Kidney (tissue), 14 donors: Measurements from ENCODE around the gene TTC33. TPM values are rescaled to one million over a fixed set of nuclear protein-coding genes. Genes with fewer than 3 reads are reported as not detected.

Experiments used
- DNase-seq, 5 donors: peaks; one replicate each; pipeline ENCODE4 v3.0.0-alpha.2; 2013 to 2020
- FAIRE-seq: peaks from 2 replicates; lab custom pipeline; 2012; peaks lifted over from hg19 to GRCh38; lab: Jason Lieb, UNC
- H3K27ac ChIP-seq, 2 donors: one replicate each; pipeline ENCODE4 v1.7.0; 2013; ENCODE audit warnings: low read depth in 2 of 2, low read length in 2 of 2, inconsistent platforms in 1 of 2
- H3K27me3 ChIP-seq: one replicate; pipeline ENCODE4 v1.7.1; 2013; ENCODE audit warnings: low read length, inconsistent platforms; ENCODE audit not compliant: control insufficient read depth, insufficient read depth
- H3K36me3 ChIP-seq, 3 donors: one replicate each; pipeline versions ENCODE4 v1.7.0 to v1.7.1; 2013; ENCODE audit warnings: low read length in 3 of 3, control low read depth in 1 of 3, inconsistent platforms in 1 of 3; ENCODE audit not compliant: insufficient read depth in 3 of 3, control insufficient read depth in 2 of 3
- H3K4me1 ChIP-seq, 3 donors: one replicate each; pipeline versions ENCODE4 v1.7.0 to v1.7.1; 2013; ENCODE audit warnings: low read length in 3 of 3, inconsistent platforms in 1 of 3, low read depth in 1 of 3; ENCODE audit not compliant: control insufficient read depth in 2 of 3, insufficient read depth in 2 of 3
- H3K4me3 ChIP-seq, 3 donors: one replicate each; pipeline versions ENCODE4 v1.7.0 to v1.8.1; 2013; ENCODE audit warnings: low read length in 3 of 3, control low read depth in 1 of 3, inconsistent platforms in 1 of 3
- H3K9ac ChIP-seq, 3 donors: one replicate each; pipeline versions ENCODE4 v1.7.0 to v1.7.1; 2013; ENCODE audit warnings: low read length in 3 of 3, control low read depth in 1 of 3, inconsistent platforms in 1 of 3
- H3K9me3 ChIP-seq, 3 donors: one replicate each; pipeline versions ENCODE4 v1.7.0 to v1.7.1; 2013; ENCODE audit warnings: low read length in 3 of 3, control low read depth in 1 of 3, inconsistent platforms in 1 of 3; ENCODE audit not compliant: control insufficient read depth in 2 of 3, insufficient read depth in 1 of 3
- CTCF ChIP-seq: IDR thresholded peaks from 3 replicates; pipeline ENCODE4 v1.5.1; 2012; ENCODE audit warnings: mild to moderate bottlenecking, moderate library complexity, borderline replicate concordance; ENCODE audit not compliant: insufficient read depth; ENCODE audit errors: extremely low read depth
- intact Hi-C: fragments of 100-400 bp; cut with DNase I; formaldehyde crosslinking; loops from one replicate; pipeline ENCODE4 v1.11.1; 2022
- polyA plus RNA-seq: library from polyadenylated mRNA; stranded (reverse); fragments of 350-450 nt; fragmentation: Illumina TruSeq; extraction: RNeasy Lipid Tissue Mini Kit (QIAGEN cat#74804); gene quantifications from one replicate; pipeline ENCODE4 v1.2.3, GENCODE V29; 2014; ENCODE audit warnings: low read depth, low replicate concordance; ENCODE audit not compliant: insufficient read depth
- total RNA-seq: library from RNA; stranded (reverse); fragmentation: NEBNext Ultra II Directional; extraction: Animal tissue kit (Norgen Biotek cat#: 25700); gene quantifications from one replicate; pipeline ENCODE4 v1.2.1, GENCODE V29; 2021
- donor health status: control.
- donor health status: control.
- donor health status: control.
- donor health status: control.
- donor health status: control.
- donor health status: DM: yes; HTN: yes; CAD: no.
- donor health status: Normal renal cell carcinoma (clear cell type).

Gene TTC33
- total and polyA plus RNA-seq, 2 donors from 2014 or later = 7.1 to 20.1 TPM

- DNase-seq (no peak), FAIRE-seq (no peak)
- Histone ChIP-seq H3K27ac (no peak overlapping the region), H3K4me1 (no peaks in the 10 kb centered on the region), H3K9me3 (no peaks in the 10 kb centered on the region), H3K36me3 (no peaks in the 10 kb centered on the region), H3K27me3 (no peaks in the 10 kb centered on the region), H3K4me3 (no peak overlapping the region), H3K9ac (no peak overlapping the region)
- intact Hi-C loops = no loop called here
- TF ChIP-seq CTCF = no peak
Observed at GRCh38 chr5:40490464-40491111, 265.2 kb downstream of the TTC33 start.

DNA sequence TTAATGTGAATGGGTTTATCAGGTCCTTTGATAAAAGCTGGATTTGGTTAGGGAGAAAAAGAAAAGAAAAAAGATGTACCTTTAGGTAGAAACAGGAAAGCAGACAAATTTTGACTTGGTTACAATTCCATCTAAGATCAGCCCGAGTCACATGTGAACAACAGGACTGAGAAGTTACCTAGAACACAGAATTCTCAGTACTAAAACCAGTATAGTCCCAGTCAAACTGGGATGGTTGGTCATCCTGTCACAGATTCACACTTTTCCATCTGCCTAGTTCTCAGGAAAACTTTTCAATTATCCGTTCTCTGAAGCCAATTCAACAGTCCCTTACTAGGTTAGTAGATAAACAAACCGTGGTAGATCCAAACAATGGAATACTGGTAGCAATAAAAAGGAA, 266.3 kb downstream of the TTC33 start:
- no peak overlapping the region for H3K9ac ChIP-seq
- no peak for FAIRE-seq
- no peaks in the 10 kb centered on the region for H3K27me3 ChIP-seq
- H3K9me3 ChIP-seq = no peaks in the 10 kb centered on the region
- intact Hi-C loops = no loop called here
- no peak overlapping the region for H3K4me3 ChIP-seq
- H3K36me3 ChIP-seq = no peaks in the 10 kb centered on the region
- TF ChIP-seq CTCF = no peak
- H3K4me1 ChIP-seq = no peaks in the 10 kb centered on the region
- H3K27ac ChIP-seq = no peak overlapping the region
- no peak for DNase-seq

DNA sequence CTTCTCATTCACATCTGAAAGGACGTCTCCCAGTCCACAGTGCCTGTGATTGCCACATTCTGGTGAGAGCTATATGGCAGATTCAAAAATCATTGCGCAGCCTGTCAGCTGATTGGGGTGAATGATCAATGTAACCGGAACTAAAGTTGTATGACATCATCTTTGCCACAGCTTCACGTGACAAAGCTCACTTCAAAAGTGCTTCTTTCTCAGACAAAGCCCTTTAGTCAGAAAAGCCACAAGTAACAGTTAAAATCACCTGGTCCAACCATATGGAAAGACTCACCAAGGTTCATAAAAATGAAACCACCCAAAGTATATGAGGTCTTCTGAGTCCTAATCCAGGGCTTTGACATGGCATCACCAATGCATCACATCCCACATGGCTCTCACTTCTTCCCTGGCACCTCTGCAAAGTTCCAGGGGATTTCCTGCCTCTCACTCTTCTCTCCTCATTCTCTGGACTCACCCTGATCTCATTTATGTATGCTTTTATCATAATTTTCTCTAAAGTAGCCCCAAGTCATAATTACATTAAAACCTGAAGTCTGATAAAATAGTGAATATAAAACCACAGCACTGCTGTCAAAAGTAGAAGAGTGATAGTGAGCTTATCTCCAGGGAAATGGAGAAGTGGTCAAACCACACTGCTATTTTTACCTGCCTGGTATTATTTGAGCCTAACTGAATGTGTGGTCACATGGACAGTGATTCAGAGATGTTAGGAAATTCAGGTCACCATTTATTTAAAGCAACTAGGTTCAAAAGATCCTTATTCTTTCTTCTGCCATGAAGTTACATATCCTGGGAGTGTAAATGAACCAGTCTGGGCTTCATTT, 269.1 kb downstream of the TTC33 start:
- Histone ChIP-seq H3K27ac (no peak overlapping the region), H3K27me3 (no peaks in the 10 kb centered on the region), H3K9ac (no peak overlapping the region), H3K4me1 (no peaks in the 10 kb centered on the region), H3K4me3 (no peak overlapping the region), H3K36me3 (no peaks in the 10 kb centered on the region), H3K9me3 (no peaks in the 10 kb centered on the region)
- DNase-seq (no peak), FAIRE-seq (no peak)
- TF ChIP-seq CTCF = no peak
- intact Hi-C loops = no loop called here
